ENCODE data around the gene SNX30.

SNX30 gene

DNA sequence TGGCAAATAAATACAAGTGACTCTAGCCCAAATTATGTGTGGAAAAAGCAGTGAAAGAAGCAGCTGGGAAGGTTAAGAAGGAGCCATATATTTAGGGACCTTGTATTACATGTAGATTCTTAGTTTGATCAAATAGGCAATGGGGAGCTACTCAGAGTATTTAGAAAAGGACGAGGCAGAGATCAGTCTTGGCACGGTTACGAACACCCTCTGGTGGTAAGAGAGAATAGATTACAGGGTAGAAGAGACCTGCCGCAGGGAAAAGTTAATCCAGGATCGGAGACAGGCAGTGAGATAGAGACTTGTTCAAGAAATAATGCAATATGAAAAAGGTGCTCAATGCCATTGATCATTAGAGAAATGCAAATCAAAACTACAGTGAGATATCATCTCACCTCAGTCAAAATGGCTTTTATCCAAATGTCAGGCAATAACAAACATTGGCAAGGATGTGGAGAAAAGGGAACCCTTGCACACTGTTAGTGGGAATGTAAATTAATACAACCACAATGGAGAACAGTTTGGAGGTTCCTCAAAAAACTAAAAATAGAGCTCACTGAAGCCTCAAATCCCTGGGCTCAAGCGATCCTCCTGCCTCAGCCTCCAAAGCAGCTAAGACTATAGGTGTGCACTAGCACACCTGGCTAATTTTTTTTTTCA lies 44.7 kb upstream of the SNX30 start:
- TF ChIP-seq ZNF266 (tag by site-specific recombination; IDR thresholded peaks at IDR 0.05; ENCODE audit: low read depth) = no peak
- TF ChIP-seq ZNF654 (tag by site-specific recombination; IDR thresholded peaks at IDR 0.05; ENCODE audit: low read depth) = peak; percentile 28
- ChIA-PET POLR2A (no interaction called here), CTCF (interaction anchor here (0.6 to 1.9 kb wide), 5 partner anchors 81 to 607 kb away, joined by 3 to 10 read pairs (median 4); no protein-coding TSS in a partner anchor)
- Histone ChIP-seq H3K9me3 (ENCODE audit: control insufficient read depth, insufficient read depth, low read depth, low read length) (no peaks in the 10 kb centered on the region), H3K4me1 (ENCODE audit: control insufficient read depth, insufficient read depth, low read length) (no peaks in the 10 kb centered on the region), H3K27ac (ENCODE audit: extremely low read depth, low read depth, low read length) (no peak overlapping the region), H3K36me3 (ENCODE audit: control insufficient read depth in 2 of 2, insufficient read depth in 1 of 2, low read length in 2 of 2) (peaks cover 0 to 6% of the 10 kb centered on the region in 2 experiments; a peak in 1 of 3 replicates), H3K4me3 (ENCODE audit: low read depth, low read length) (no peak overlapping the region)

DNA sequence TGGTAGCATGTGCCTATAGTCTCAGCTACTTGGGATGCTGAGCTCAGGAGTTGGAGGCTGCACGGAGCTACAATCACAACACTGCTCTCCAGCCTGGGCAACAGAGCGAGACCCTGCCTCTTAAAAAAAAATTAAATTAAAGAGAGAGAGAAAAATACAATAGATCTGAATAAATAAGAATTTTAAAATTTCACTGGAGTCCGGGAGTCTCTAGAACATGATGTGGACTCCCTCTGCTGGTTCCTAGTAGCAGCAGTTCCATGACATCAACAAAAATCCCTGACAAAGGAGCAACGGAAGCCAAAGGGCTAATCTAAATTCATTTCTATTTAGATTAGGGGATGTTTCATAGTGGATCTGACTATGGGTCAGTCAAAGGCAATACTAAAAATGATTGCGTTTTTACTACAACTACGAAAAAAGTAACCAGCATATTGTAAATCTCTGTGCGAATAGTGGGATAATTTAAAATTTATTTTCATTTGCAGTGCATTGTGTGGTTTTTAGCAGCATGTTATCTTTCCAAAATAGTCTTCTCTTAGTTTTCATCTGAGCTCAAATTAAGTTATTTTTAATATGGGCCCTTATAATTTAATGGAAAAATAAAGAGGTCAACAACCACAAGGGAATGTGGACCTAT lies 39.4 kb upstream of the SNX30 start:
- TF ChIP-seq ZNF654 (tag by site-specific recombination; IDR thresholded peaks at IDR 0.05; ENCODE audit: low read depth) (peak; percentile 40), ZNF324 (tag by site-specific recombination; IDR thresholded peaks at IDR 0.05) (no peak), ZNF335 (tag by site-specific recombination; conservative IDR thresholded peaks at IDR 0.05) (no peak)
- ChIA-PET CTCF (interaction anchor here (0.6 to 1.0 kb wide), 8 partner anchors 29 to 341 kb away, joined by 3 to 5 read pairs (median 3); no protein-coding TSS in a partner anchor), POLR2A (interaction anchor here (1.2 kb wide), 1 partner anchor 332 kb away, joined by 4 read pairs; the partner anchor contains the start of gene HSDL2)
- no peaks in the 10 kb centered on the region for H3K9me3 ChIP-seq (ENCODE audit: control insufficient read depth, insufficient read depth, low read depth, low read length)
- no peak overlapping the region for H3K27ac ChIP-seq (ENCODE audit: extremely low read depth, low read depth, low read length)
- no peaks in the 10 kb centered on the region for H3K4me1 ChIP-seq (ENCODE audit: control insufficient read depth, insufficient read depth, low read length)
- no peak overlapping the region for H3K4me3 ChIP-seq (ENCODE audit: low read depth, low read length)
- peaks cover 0 to 15% of the 10 kb centered on the region in 2 experiments; a peak in 2 of 3 replicates for H3K36me3 ChIP-seq (ENCODE audit: control insufficient read depth in 2 of 2, insufficient read depth in 1 of 2, low read length in 2 of 2)

DNA sequence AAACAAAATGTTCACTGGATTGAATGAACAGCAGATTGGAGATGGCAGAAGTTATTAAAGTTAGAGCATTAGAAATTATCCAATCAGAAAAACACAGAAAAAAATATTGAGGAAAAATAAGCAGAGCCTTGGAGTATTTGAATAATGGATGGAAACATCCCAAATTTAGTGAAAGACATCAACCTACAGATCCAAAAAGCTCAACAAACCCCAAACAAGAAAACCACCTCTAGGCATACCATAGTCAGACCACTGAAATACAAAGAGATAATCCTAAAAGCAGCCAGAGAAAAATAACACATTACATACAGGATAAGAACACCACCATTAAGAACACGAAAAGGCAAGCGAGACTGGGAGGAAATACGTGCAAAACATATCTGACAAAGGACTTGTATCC lies 37.9 kb upstream of the SNX30 start:
- Histone ChIP-seq H3K4me1 (ENCODE audit: control insufficient read depth, insufficient read depth, low read length) (no peaks in the 10 kb centered on the region), H3K4me3 (ENCODE audit: low read depth, low read length) (no peak overlapping the region), H3K9me3 (ENCODE audit: control insufficient read depth, insufficient read depth, low read depth, low read length) (no peaks in the 10 kb centered on the region), H3K36me3 (ENCODE audit: control insufficient read depth in 2 of 2, insufficient read depth in 1 of 2, low read length in 2 of 2) (peaks cover 0 to 15% of the 10 kb centered on the region in 2 experiments; a peak in 2 of 3 replicates), H3K27ac (ENCODE audit: extremely low read depth, low read depth, low read length) (no peak overlapping the region)
- CTCF ChIA-PET = interaction anchor here (0.5 to 1.1 kb wide), 5 partner anchors 46 to 269 kb away, joined by 3 to 5 read pairs (median 4); no protein-coding TSS in a partner anchor
- TF ChIP-seq ZNF138 (tag by site-specific recombination; IDR thresholded peaks at IDR 0.05; ENCODE audit: borderline replicate concordance) (no peak), ZNF558 (tag by site-specific recombination; IDR thresholded peaks at IDR 0.05) (peak; percentile 100)
- POLR2A ChIA-PET = no interaction called here

DNA sequence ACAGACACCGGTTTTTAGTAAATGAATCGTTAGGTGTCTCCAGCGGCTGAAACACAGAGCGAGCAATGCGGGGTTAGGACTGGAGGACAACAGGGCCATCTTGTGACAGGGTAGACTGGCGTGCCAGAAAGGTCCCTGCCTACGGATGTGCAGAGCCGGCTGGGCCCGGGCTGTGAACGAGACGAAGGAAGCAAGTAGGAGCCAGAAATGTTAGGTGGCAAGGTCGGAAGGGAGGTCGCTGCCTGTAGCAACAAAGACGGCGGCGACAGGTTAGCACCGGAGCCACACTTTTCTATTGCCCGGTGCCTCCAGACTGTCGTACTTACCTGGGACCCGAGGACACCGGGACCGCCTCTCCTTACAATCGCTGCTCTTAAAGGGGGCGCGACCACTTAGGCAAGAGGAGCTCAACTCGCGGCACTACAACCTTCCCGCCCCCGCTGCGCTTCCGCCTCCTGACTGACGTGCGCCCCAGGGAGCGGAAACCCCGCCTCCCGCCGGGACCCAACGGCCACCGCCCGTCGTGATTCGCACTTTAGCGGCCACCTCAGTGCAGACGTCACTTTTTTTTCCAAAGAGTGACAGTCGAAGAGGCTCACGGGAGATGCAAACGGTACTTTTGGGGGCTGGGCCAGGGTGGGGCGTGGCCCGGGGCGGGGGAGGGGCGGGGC lies 32.8 kb upstream of the SNX30 start, which contains the start of gene INIP:
Gene INIP, minus strand, starts transcription at position 457 of the 671 bp plus-strand sequence. CDS start 1,632 bp downstream, outside the sequence.
- ChIA-PET POLR2A (interaction anchor here (0.6 to 2.1 kb wide), 19 partner anchors 9 to 605 kb away, joined by 3 to 18 read pairs (median 4); partner anchors contain the start of genes HSDL2, KIAA1958 and SNX30), CTCF (interaction anchor here (0.6 to 4.3 kb wide), 12 partner anchors 12 to 951 kb away, joined by 3 to 20 read pairs (median 4); no protein-coding TSS in a partner anchor)
- H3K27ac ChIP-seq (ENCODE audit: extremely low read depth, low read depth, low read length) = peak within 1 kb of the TSS; percentile 57
- H3K4me1 ChIP-seq (ENCODE audit: control insufficient read depth, insufficient read depth, low read length) = no peaks in the 10 kb centered on the region
- no peaks in the 10 kb centered on the region for H3K9me3 ChIP-seq (ENCODE audit: control insufficient read depth, insufficient read depth, low read depth, low read length)
- peak within 1 kb of the TSS; percentile 81 for H3K4me3 ChIP-seq (ENCODE audit: low read depth, low read length)
- peaks cover 0 to 6% of the 10 kb centered on the region in 2 experiments; a peak in 2 of 3 replicates for H3K36me3 ChIP-seq (ENCODE audit: control insufficient read depth in 2 of 2, insufficient read depth in 1 of 2, low read length in 2 of 2)
- TF ChIP-seq, protein P1, sequence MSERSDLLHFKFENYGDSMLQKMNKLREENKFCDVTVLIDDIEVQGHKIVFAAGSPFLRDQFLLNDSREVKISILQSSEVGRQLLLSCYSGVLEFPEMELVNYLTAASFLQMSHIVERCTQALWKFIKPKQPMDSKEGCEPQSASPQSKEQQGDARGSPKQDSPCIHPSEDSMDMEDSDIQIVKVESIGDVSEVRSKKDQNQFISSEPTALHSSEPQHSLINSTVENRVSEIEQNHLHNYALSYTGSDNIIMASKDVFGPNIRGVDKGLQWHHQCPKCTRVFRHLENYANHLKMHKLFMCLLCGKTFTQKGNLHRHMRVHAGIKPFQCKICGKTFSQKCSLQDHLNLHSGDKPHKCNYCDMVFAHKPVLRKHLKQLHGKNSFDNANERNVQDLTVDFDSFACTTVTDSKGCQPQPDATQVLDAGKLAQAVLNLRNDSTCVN (tag by site-specific recombination; optimal IDR thresholded peaks at IDR 0.05) = peak; percentile 30
- no peak for TF ChIP-seq ZNF707 (tag by site-specific recombination; IDR thresholded peaks at IDR 0.05)
- TF ChIP-seq ZNF624 (tag by site-specific recombination; IDR thresholded peaks at IDR 0.05) = no peak
- no peak for TF ChIP-seq ZNF658 (tag by site-specific recombination; IDR thresholded peaks at IDR 0.05)
- no peak for TF ChIP-seq ZFP41 (tag by site-specific recombination; IDR thresholded peaks at IDR 0.05; ENCODE audit: borderline replicate concordance)
- TF ChIP-seq ZNF366 (tag by site-specific recombination; conservative IDR thresholded peaks at IDR 0.05) = no peak
- no peak for TF ChIP-seq GLI4 (tag by site-specific recombination; IDR thresholded peaks at IDR 0.05)
- no peak for TF ChIP-seq KLF7 (tag by site-specific recombination; IDR thresholded peaks at IDR 0.05; ENCODE audit: borderline replicate concordance)
- no peak for TF ChIP-seq ZNF423 (tag by site-specific recombination; IDR thresholded peaks at IDR 0.05)
- TF ChIP-seq, protein P2, sequence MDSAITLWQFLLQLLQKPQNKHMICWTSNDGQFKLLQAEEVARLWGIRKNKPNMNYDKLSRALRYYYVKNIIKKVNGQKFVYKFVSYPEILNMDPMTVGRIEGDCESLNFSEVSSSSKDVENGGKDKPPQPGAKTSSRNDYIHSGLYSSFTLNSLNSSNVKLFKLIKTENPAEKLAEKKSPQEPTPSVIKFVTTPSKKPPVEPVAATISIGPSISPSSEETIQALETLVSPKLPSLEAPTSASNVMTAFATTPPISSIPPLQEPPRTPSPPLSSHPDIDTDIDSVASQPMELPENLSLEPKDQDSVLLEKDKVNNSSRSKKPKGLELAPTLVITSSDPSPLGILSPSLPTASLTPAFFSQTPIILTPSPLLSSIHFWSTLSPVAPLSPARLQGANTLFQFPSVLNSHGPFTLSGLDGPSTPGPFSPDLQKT (IDR thresholded peaks at IDR 0.05; ENCODE audit: borderline replicate concordance, low read depth, low read length) = no peak
- TF ChIP-seq ZNF184 (tag by site-specific recombination; IDR thresholded peaks at IDR 0.05) = no peak
- TF ChIP-seq MEIS1 (CRISPR knock-in tag; IDR thresholded peaks at IDR 0.05; ENCODE audit: borderline replicate concordance) = no peak
- TF ChIP-seq, protein P3, sequence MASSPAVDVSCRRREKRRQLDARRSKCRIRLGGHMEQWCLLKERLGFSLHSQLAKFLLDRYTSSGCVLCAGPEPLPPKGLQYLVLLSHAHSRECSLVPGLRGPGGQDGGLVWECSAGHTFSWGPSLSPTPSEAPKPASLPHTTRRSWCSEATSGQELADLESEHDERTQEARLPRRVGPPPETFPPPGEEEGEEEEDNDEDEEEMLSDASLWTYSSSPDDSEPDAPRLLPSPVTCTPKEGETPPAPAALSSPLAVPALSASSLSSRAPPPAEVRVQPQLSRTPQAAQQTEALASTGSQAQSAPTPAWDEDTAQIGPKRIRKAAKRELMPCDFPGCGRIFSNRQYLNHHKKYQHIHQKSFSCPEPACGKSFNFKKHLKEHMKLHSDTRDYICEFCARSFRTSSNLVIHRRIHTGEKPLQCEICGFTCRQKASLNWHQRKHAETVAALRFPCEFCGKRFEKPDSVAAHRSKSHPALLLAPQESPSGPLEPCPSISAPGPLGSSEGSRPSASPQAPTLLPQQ (tag by site-specific recombination; IDR thresholded peaks at IDR 0.05) = peak; percentile 99
- no peak; the same call in 1 of the 2 replicates for TF ChIP-seq KLF8 (tag by site-specific recombination; IDR thresholded peaks at IDR 0.05)

Measured in HEK293 (cell line).